ENCODE data around the gene HRH3. TPM values are rescaled to one million over a fixed set of nuclear protein-coding genes. Genes with fewer than 3 reads are reported as not detected.

Gene HRH3
- total RNA-seq, 1 experiment from 2014 or later, result 1.8 TPM

- TF ChIP-seq, protein P1, sequence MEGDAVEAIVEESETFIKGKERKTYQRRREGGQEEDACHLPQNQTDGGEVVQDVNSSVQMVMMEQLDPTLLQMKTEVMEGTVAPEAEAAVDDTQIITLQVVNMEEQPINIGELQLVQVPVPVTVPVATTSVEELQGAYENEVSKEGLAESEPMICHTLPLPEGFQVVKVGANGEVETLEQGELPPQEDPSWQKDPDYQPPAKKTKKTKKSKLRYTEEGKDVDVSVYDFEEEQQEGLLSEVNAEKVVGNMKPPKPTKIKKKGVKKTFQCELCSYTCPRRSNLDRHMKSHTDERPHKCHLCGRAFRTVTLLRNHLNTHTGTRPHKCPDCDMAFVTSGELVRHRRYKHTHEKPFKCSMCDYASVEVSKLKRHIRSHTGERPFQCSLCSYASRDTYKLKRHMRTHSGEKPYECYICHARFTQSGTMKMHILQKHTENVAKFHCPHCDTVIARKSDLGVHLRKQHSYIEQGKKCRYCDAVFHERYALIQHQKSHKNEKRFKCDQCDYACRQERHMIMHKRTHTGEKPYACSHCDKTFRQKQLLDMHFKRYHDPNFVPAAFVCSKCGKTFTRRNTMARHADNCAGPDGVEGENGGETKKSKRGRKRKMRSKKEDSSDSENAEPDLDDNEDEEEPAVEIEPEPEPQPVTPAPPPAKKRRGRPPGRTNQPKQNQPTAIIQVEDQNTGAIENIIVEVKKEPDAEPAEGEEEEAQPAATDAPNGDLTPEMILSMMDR (conservative IDR thresholded peaks at IDR 0.05), result no peak
- no peaks in the 10 kb centered on the region; the same call in 1 of the 2 replicates for H3K27me3 Mint-ChIP-seq (ENCODE audit: low read depth)
- Histone ChIP-seq H3K27me3 (ENCODE audit: insufficient read depth, low read length) (no peaks in the 10 kb centered on the region), H2BK120ac (ENCODE audit: low read depth, low read length, poor library complexity, severe bottlenecking) (no peak overlapping the region), H2BK12ac (ENCODE audit: insufficient read length, low read depth, low read length) (no peak overlapping the region), H3K23ac (ENCODE audit: insufficient read length, low read depth, low read length) (no peak overlapping the region), H3K4ac (ENCODE audit: low read depth, low read length) (no peak overlapping the region), H3K79me1 (ENCODE audit: insufficient read depth, low read depth, low read length, poor library complexity, severe bottlenecking) (no peaks in the 10 kb centered on the region), H3K9me3 (ENCODE audit: control insufficient read depth, low read depth, low read length) (no peaks in the 10 kb centered on the region), H3K56ac (ENCODE audit: insufficient read length, low read depth, low read length) (no peak overlapping the region), H2AFZ (ENCODE audit: low read length) (no peak overlapping the region), H3K14ac (ENCODE audit: insufficient read depth, low read length) (no peak overlapping the region), H2BK5ac (ENCODE audit: insufficient read length, low read length) (no peak overlapping the region), H4K20me1 (ENCODE audit: control insufficient read depth, insufficient read depth, insufficient read length) (no peaks in the 10 kb centered on the region), H3K27ac (ENCODE audit: insufficient read length, low read depth, low read length) (no peak overlapping the region), H3K4me2 (ENCODE audit: insufficient read depth, insufficient read length, low read length) (peak overlapping the region; percentile 45), H4K8ac (replicated peaks; ENCODE audit: insufficient read length, low read depth, low read length) (no peak overlapping the region), H3K23me2 (ENCODE audit: insufficient read length, low read depth, low read length, poor library complexity, severe bottlenecking) (peaks cover 3% of the 10 kb centered on the region), H2BK20ac (ENCODE audit: low read depth, low read length, poor library complexity, severe bottlenecking) (no peak overlapping the region), H3K79me2 (ENCODE audit: insufficient read depth, low read length) (peaks cover 4% of the 10 kb centered on the region; the same call in 1 of the 2 replicates), H3K4me1 (ENCODE audit: insufficient read depth, low read length) (peaks cover 2% of the 10 kb centered on the region; the same call in 1 of the 2 replicates), H3K9ac (ENCODE audit: extremely low read depth, insufficient read length, low read length) (no peak overlapping the region), H4K5ac (ENCODE audit: insufficient read length, low read depth, low read length) (no peak overlapping the region), H3K18ac (ENCODE audit: insufficient read length, low read depth, low read length) (no peak overlapping the region), H2BK15ac (ENCODE audit: low read depth, low read length) (no peak overlapping the region), H3T11ph (ENCODE audit: low read length) (no peak overlapping the region), H2AK5ac (ENCODE audit: insufficient read length, low read length) (no peak overlapping the region), H4K91ac (ENCODE audit: insufficient read length, low read depth, low read length) (no peak overlapping the region)
- peaks cover 15% of the 10 kb centered on the region in 2 experiments for H3K4me1 Mint-ChIP-seq
- H3K4me3 Mint-ChIP-seq, result peak overlapping the region; percentile 88 to 91
- H3K9me3 Mint-ChIP-seq, result no peaks in the 10 kb centered on the region
- no peak for DNase-seq
- H3K36me3 Mint-ChIP-seq (ENCODE audit: insufficient read depth in 1 of 3, low read depth in 3 of 3), result peaks cover 6 to 18% (median 6%) of the 10 kb centered on the region in 3 experiments; a peak in 6 of 7 replicates
- WGBS (ENCODE audit: extremely low coverage, insufficient read length, low lambda C conversion rate), result no CpG with 5 or more reads among the region's 2 CpGs
- H3K27ac Mint-ChIP-seq, result peak overlapping the region in 2 of 3 experiments; percentile 89 to 95; a peak in 4 of 7 replicates
Observed at GRCh38 chr20:62181808-62182207, 38.3 kb downstream of the HRH3 start.
